ENCODE results near the gene ZNHIT6.

ZNHIT6 gene

DNA sequence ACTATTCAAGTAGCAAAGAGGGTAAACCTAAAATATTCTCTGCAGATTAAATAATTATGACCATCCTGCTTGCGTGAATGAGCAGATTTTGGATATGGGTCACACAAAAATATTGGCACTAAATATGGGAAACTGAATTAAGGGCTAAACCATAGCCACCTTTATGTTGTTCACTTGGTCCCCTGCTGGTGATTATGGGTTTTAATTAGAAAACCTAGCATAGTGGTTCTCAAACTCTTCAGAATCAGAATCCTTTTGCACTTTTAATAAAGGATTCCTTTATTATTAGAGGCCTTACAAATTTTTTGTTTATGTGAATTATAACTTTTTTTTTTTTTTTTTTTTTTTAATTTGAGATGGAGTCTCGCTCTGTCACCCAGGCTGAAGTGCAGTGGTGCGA lies 38.5 kb upstream of the ZNHIT6 start:
- TF ChIP-seq TCF12 (IDR thresholded peaks at IDR 0.05; ENCODE audit: low read depth) (no peak), ZBTB7A (IDR thresholded peaks at IDR 0.05; ENCODE audit: low read depth) (no peak), YY1 (IDR thresholded peaks at IDR 0.05; ENCODE audit: low read depth) (no peak), TEAD4 (IDR thresholded peaks at IDR 0.05) (no peak), EP300 (IDR thresholded peaks at IDR 0.05; ENCODE audit: borderline replicate concordance) (no peak)
- TF ChIP-seq, protein P1, sequence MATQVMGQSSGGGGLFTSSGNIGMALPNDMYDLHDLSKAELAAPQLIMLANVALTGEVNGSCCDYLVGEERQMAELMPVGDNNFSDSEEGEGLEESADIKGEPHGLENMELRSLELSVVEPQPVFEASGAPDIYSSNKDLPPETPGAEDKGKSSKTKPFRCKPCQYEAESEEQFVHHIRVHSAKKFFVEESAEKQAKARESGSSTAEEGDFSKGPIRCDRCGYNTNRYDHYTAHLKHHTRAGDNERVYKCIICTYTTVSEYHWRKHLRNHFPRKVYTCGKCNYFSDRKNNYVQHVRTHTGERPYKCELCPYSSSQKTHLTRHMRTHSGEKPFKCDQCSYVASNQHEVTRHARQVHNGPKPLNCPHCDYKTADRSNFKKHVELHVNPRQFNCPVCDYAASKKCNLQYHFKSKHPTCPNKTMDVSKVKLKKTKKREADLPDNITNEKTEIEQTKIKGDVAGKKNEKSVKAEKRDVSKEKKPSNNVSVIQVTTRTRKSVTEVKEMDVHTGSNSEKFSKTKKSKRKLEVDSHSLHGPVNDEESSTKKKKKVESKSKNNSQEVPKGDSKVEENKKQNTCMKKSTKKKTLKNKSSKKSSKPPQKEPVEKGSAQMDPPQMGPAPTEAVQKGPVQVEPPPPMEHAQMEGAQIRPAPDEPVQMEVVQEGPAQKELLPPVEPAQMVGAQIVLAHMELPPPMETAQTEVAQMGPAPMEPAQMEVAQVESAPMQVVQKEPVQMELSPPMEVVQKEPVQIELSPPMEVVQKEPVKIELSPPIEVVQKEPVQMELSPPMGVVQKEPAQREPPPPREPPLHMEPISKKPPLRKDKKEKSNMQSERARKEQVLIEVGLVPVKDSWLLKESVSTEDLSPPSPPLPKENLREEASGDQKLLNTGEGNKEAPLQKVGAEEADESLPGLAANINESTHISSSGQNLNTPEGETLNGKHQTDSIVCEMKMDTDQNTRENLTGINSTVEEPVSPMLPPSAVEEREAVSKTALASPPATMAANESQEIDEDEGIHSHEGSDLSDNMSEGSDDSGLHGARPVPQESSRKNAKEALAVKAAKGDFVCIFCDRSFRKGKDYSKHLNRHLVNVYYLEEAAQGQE (IDR thresholded peaks at IDR 0.05; ENCODE audit: low read depth) = no peak

DNA sequence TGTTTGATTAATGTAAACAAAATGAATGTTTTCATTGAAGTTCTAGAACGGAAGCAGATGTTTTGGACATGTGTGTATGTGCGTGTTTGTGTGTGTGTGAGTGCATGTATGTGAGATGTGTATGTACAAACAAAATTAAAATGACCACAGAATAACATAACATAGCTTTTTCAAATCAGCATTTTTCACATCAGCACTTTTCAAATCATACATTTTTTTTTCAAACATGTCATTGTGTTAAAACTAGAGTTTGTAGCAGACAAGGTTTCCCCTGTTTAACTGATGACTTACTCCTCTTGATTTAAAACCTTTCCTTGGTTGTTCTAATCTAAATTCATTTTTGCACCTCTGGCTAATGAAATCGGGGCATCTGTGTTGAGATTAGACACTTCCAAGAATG lies 35.6 kb upstream of the ZNHIT6 start:
- TF ChIP-seq ZBTB7A (IDR thresholded peaks at IDR 0.05; ENCODE audit: low read depth) = no peak
- TF ChIP-seq, protein P1 (IDR thresholded peaks at IDR 0.05; ENCODE audit: low read depth) = no peak
- no peak for TF ChIP-seq FOXM1 (IDR thresholded peaks at IDR 0.05; ENCODE audit: borderline replicate concordance, low read depth)
- TF ChIP-seq, protein P2, sequence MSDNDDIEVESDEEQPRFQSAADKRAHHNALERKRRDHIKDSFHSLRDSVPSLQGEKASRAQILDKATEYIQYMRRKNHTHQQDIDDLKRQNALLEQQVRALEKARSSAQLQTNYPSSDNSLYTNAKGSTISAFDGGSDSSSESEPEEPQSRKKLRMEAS (IDR thresholded peaks at IDR 0.05) = no peak
- TF ChIP-seq EP300 (IDR thresholded peaks at IDR 0.05; ENCODE audit: borderline replicate concordance) = no peak
- no peak for TF ChIP-seq TCF12 (IDR thresholded peaks at IDR 0.05; ENCODE audit: low read depth)
- no peak for TF ChIP-seq CREB1 (IDR thresholded peaks at IDR 0.05; ENCODE audit: low read depth)
- no peak for TF ChIP-seq RAD21 (IDR thresholded peaks at IDR 0.05; ENCODE audit: low read depth)
- TF ChIP-seq, protein P3, sequence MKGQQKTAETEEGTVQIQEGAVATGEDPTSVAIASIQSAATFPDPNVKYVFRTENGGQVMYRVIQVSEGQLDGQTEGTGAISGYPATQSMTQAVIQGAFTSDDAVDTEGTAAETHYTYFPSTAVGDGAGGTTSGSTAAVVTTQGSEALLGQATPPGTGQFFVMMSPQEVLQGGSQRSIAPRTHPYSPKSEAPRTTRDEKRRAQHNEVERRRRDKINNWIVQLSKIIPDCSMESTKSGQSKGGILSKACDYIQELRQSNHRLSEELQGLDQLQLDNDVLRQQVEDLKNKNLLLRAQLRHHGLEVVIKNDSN (IDR thresholded peaks at IDR 0.05) = no peak
- TF ChIP-seq NFIC (IDR thresholded peaks at IDR 0.05) = no peak
- no peak for TF ChIP-seq CEBPB (IDR thresholded peaks at IDR 0.05)
- no peak for TF ChIP-seq TAF1 (IDR thresholded peaks at IDR 0.05; ENCODE audit: low read depth)
- no peak for TF ChIP-seq EGR1 (IDR thresholded peaks at IDR 0.05)
- TF ChIP-seq YY1 (IDR thresholded peaks at IDR 0.05; ENCODE audit: low read depth) = no peak
- no peak for TF ChIP-seq TEAD4 (IDR thresholded peaks at IDR 0.05)

DNA sequence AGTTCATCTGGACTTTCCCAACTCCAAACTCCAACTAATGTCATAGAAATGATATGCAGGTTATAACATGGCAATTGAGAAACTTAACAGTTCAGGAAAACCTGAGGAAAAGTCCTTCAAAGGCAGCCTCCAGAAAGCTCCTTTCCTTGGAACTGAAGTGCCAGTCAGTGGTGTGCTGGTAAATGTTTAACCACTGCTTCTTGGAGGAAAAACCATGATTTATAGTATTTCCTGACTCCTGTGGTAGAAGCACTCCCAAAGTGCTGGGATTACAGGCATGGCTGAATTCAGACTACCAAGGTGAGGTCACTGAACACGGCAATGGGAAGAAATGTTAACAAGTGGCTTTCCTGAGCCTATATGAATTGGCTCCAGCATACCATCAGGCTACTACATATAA lies 26.7 kb upstream of the ZNHIT6 start:
- TF ChIP-seq TEAD4 (IDR thresholded peaks at IDR 0.05) = no peak
- TF ChIP-seq TCF12 (IDR thresholded peaks at IDR 0.05; ENCODE audit: low read depth) = no peak
- TF ChIP-seq EP300 (IDR thresholded peaks at IDR 0.05; ENCODE audit: borderline replicate concordance) = no peak
- TF ChIP-seq CEBPB (IDR thresholded peaks at IDR 0.05) = no peak
- TF ChIP-seq, protein P3 (IDR thresholded peaks at IDR 0.05) = no peak
- no peak for TF ChIP-seq RAD21 (IDR thresholded peaks at IDR 0.05; ENCODE audit: low read depth)
- no peak for TF ChIP-seq EGR1 (IDR thresholded peaks at IDR 0.05)
- TF ChIP-seq NFIC (IDR thresholded peaks at IDR 0.05) = no peak
- no peak for TF ChIP-seq ZBTB7A (IDR thresholded peaks at IDR 0.05; ENCODE audit: low read depth)
- no peak for TF ChIP-seq FOXM1 (IDR thresholded peaks at IDR 0.05; ENCODE audit: borderline replicate concordance, low read depth)
- no peak for TF ChIP-seq CREB1 (IDR thresholded peaks at IDR 0.05; ENCODE audit: low read depth)
- TF ChIP-seq, protein P1 (IDR thresholded peaks at IDR 0.05; ENCODE audit: low read depth) = no peak
- TF ChIP-seq, protein P2 (IDR thresholded peaks at IDR 0.05) = no peak
- no peak for TF ChIP-seq YY1 (IDR thresholded peaks at IDR 0.05; ENCODE audit: low read depth)
- no peak for TF ChIP-seq TAF1 (IDR thresholded peaks at IDR 0.05; ENCODE audit: low read depth)

DNA sequence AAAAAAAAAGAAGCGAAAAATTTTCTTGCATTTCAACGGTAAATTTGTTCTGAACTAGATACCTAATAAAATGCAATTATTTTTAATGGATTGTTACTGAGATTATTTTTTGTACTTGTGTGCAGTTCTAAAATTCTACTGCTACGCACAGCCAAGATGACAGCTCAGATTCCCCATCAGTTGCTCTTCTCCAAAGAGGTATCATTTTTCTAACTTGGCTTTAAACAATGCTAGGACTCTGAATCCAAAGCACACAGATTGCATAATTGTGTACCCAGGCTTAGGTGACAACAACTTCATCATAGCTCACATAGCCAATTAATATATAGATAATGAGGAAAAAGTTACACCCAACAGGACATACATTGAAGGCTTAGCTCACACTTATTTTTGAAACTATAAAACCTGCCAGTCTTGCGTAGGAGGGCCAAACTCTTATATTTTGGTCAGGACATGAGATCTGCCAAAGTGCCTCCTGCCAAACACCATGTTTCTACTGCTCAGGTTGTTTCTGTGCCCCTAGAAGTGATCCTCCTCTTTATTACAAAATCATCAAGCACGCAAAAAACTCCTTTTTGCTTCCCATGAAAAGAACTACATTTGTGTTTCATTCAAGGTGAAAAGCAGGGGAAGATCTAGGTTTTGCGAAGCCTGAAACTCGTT lies 10.6 kb upstream of the ZNHIT6 start:
- TF ChIP-seq, protein P1 (IDR thresholded peaks at IDR 0.05; ENCODE audit: low read depth) = no peak
- TF ChIP-seq TCF12 (IDR thresholded peaks at IDR 0.05; ENCODE audit: low read depth) = no peak
- TF ChIP-seq, protein P2 (IDR thresholded peaks at IDR 0.05) = no peak
- no peak for TF ChIP-seq CEBPB (IDR thresholded peaks at IDR 0.05)
- TF ChIP-seq FOXM1 (IDR thresholded peaks at IDR 0.05; ENCODE audit: borderline replicate concordance, low read depth) = no peak
- TF ChIP-seq RAD21 (IDR thresholded peaks at IDR 0.05; ENCODE audit: low read depth) = no peak
- TF ChIP-seq YY1 (IDR thresholded peaks at IDR 0.05; ENCODE audit: low read depth) = no peak
- no peak for TF ChIP-seq EGR1 (IDR thresholded peaks at IDR 0.05)
- no peak for TF ChIP-seq TAF1 (IDR thresholded peaks at IDR 0.05; ENCODE audit: low read depth)
- TF ChIP-seq ZBTB7A (IDR thresholded peaks at IDR 0.05; ENCODE audit: low read depth) = no peak
- TF ChIP-seq CREB1 (IDR thresholded peaks at IDR 0.05; ENCODE audit: low read depth) = no peak
- TF ChIP-seq TEAD4 (IDR thresholded peaks at IDR 0.05) = no peak
- TF ChIP-seq EP300 (IDR thresholded peaks at IDR 0.05; ENCODE audit: borderline replicate concordance) = no peak
- TF ChIP-seq NFIC (IDR thresholded peaks at IDR 0.05) = no peak
- TF ChIP-seq, protein P3 (IDR thresholded peaks at IDR 0.05) = no peak

All from Ishikawa (cell line).